Measurements from ENCODE around the gene GPR135. TPM values are rescaled to one million over a fixed set of nuclear protein-coding genes. Genes with fewer than 3 reads are reported as not detected.
"Not testable (repeated sequence)": the region's sequence is repeated elsewhere in the genome, so short reads cannot be mapped to it uniquely, and the experiment has no call there.

GPR135 gene
- polyA plus RNA-seq, 1 donor, result 3.5 TPM

DNA sequence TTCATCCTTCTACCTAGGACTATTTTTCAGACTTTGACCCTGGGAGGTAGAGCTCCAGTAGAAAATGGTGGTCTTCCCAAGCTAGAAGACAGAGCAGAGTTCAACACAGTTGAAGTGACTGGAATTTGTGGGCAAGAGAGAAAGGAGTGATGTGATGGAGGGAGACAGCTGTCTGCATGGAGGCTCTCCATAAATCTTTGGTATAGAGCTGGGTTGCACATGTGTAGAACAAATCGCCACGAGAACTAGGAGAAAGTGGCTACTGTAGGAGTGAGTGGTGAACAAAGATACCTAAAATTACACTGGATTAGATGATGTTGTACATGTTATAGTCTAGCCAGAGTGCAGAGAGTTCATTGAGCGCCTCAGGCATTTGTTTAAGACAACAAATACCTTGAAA lies 14.5 kb downstream of the GPR135 start:
- Histone ChIP-seq H3K27ac (ENCODE audit: low read length) (no peak overlapping the region), H3K9me3 (ENCODE audit: control insufficient read depth, low read depth, low read length) (no peaks in the 10 kb centered on the region), H3K27me3 (ENCODE audit: control insufficient read depth, insufficient read depth, low read length) (no peaks in the 10 kb centered on the region), H3K4me3 (ENCODE audit: low read length) (no peak overlapping the region), H3K36me3 (ENCODE audit: control insufficient read depth, insufficient read depth, low read length) (no peaks in the 10 kb centered on the region), H3K4me1 (ENCODE audit: control insufficient read depth, insufficient read depth, low read length) (no peaks in the 10 kb centered on the region)
- WGBS (ENCODE audit: insufficient coverage, low lambda C conversion rate), result no CpG with 5 or more reads among the region's 3 CpGs
- no peak for DNase-seq

- H3K27me3 ChIP-seq (ENCODE audit: control insufficient read depth, insufficient read depth, low read length); H3K4me3 ChIP-seq (ENCODE audit: low read length); H3K4me1 ChIP-seq (ENCODE audit: control insufficient read depth, insufficient read depth, low read length); DNase-seq; H3K36me3 ChIP-seq (ENCODE audit: control insufficient read depth, insufficient read depth, low read length); H3K9me3 ChIP-seq (ENCODE audit: control insufficient read depth, low read depth, low read length); H3K27ac ChIP-seq (ENCODE audit: low read length): not testable (repeated sequence)
- WGBS (ENCODE audit: insufficient coverage, low lambda C conversion rate), result no CpG with 5 or more reads among the region's 2 CpGs
Observed at GRCh38 chr14:59448673-59449072, 16.5 kb downstream of the GPR135 start.

- no peaks in the 10 kb centered on the region for H3K9me3 ChIP-seq (ENCODE audit: control insufficient read depth, low read depth, low read length)
- no peaks in the 10 kb centered on the region for H3K27me3 ChIP-seq (ENCODE audit: control insufficient read depth, insufficient read depth, low read length)
- H3K4me1 ChIP-seq (ENCODE audit: control insufficient read depth, insufficient read depth, low read length), result no peaks in the 10 kb centered on the region
- H3K4me3 ChIP-seq (ENCODE audit: low read length), result no peak overlapping the region
- no peak for DNase-seq
- 86% methylated on average over 3 of the region's 5 CpGs for WGBS (ENCODE audit: insufficient coverage, low lambda C conversion rate)
- no peak overlapping the region for H3K27ac ChIP-seq (ENCODE audit: low read length)
- H3K36me3 ChIP-seq (ENCODE audit: control insufficient read depth, insufficient read depth, low read length), result no peaks in the 10 kb centered on the region
Observed at GRCh38 chr14:59439256-59439965, 25.8 kb downstream of the GPR135 start.

GRCh38 chr14:59438195-59438647 lies 27.0 kb downstream of the GPR135 start:
- Histone ChIP-seq H3K4me1 (ENCODE audit: control insufficient read depth, insufficient read depth, low read length) (no peaks in the 10 kb centered on the region), H3K27ac (ENCODE audit: low read length) (no peak overlapping the region), H3K36me3 (ENCODE audit: control insufficient read depth, insufficient read depth, low read length) (no peaks in the 10 kb centered on the region), H3K4me3 (ENCODE audit: low read length) (no peak overlapping the region), H3K9me3 (ENCODE audit: control insufficient read depth, low read depth, low read length) (no peaks in the 10 kb centered on the region), H3K27me3 (ENCODE audit: control insufficient read depth, insufficient read depth, low read length) (no peaks in the 10 kb centered on the region)
- 100% methylated on average over 1 of the region's 1 CpG for WGBS (ENCODE audit: insufficient coverage, low lambda C conversion rate)
- no peak for DNase-seq

GRCh38 chr14:59435987-59436386 lies 29.2 kb downstream of the GPR135 start:
- Histone ChIP-seq H3K9me3 (ENCODE audit: control insufficient read depth, low read depth, low read length) (no peaks in the 10 kb centered on the region), H3K4me3 (ENCODE audit: low read length) (no peak overlapping the region), H3K36me3 (ENCODE audit: control insufficient read depth, insufficient read depth, low read length) (no peaks in the 10 kb centered on the region), H3K27me3 (ENCODE audit: control insufficient read depth, insufficient read depth, low read length) (no peaks in the 10 kb centered on the region), H3K4me1 (ENCODE audit: control insufficient read depth, insufficient read depth, low read length) (no peaks in the 10 kb centered on the region), H3K27ac (ENCODE audit: low read length) (no peak overlapping the region)
- WGBS (ENCODE audit: insufficient coverage, low lambda C conversion rate), result no CpG with 5 or more reads among the region's 1 CpG
- no peak for DNase-seq

DNA sequence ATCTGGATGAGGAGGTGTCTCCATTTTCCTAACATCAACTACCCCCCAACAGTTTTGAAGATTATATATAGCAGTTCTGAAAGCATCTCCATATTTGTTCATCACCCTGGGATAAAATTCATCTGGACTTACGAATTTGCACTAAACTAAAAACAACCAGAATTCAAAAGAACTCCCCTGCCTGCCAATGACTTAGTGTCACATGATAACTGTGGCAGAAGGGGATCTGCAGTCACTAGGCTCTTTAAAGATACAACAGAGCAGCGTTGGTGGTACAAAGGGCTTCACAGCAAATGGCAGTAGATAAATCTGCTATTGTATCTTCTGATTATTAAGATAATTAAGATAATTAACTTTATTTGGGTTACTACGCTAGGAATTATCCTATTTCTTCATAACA lies 30.1 kb downstream of the GPR135 start:
- Histone ChIP-seq H3K9me3 (ENCODE audit: control insufficient read depth, low read depth, low read length) (no peaks in the 10 kb centered on the region), H3K27me3 (ENCODE audit: control insufficient read depth, insufficient read depth, low read length) (no peaks in the 10 kb centered on the region), H3K27ac (ENCODE audit: low read length) (no peak overlapping the region), H3K4me3 (ENCODE audit: low read length) (no peak overlapping the region), H3K36me3 (ENCODE audit: control insufficient read depth, insufficient read depth, low read length) (no peaks in the 10 kb centered on the region), H3K4me1 (ENCODE audit: control insufficient read depth, insufficient read depth, low read length) (no peaks in the 10 kb centered on the region)
- WGBS (ENCODE audit: insufficient coverage, low lambda C conversion rate), result no CpG with 5 or more reads among the region's 3 CpGs
- DNase-seq, result no peak

DNA sequence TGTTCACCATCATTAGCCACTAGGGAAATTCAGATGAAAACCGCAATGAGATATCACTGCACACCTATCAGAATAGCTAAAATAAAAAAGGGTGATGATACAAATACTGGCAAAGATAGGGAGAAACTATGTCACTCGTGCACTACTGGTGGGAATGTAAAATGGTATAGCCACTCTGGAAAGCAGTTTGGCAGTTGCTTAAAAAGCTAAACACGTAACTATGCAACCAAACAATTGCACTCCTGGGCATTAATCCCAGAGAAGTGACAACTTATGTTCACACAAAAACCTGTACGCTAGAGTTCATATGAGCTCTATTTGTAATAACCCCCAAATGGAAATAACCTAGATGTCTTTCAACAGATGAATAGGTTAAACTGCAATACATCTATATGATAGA lies 35.4 kb downstream of the GPR135 start:
- 91% methylated on average over 1 of the region's 4 CpGs for WGBS (ENCODE audit: insufficient coverage, low lambda C conversion rate)
- Histone ChIP-seq H3K27ac (ENCODE audit: low read length) (no peak overlapping the region), H3K9me3 (ENCODE audit: control insufficient read depth, low read depth, low read length) (no peaks in the 10 kb centered on the region), H3K27me3 (ENCODE audit: control insufficient read depth, insufficient read depth, low read length) (no peaks in the 10 kb centered on the region), H3K36me3 (ENCODE audit: control insufficient read depth, insufficient read depth, low read length) (no peaks in the 10 kb centered on the region), H3K4me1 (ENCODE audit: control insufficient read depth, insufficient read depth, low read length) (no peaks in the 10 kb centered on the region), H3K4me3 (ENCODE audit: low read length) (no peak overlapping the region)
- DNase-seq, result no peak

- Histone ChIP-seq H3K27ac (ENCODE audit: low read length) (no peak overlapping the region), H3K36me3 (ENCODE audit: control insufficient read depth, insufficient read depth, low read length) (no peaks in the 10 kb centered on the region), H3K9me3 (ENCODE audit: control insufficient read depth, low read depth, low read length) (no peaks in the 10 kb centered on the region), H3K27me3 (ENCODE audit: control insufficient read depth, insufficient read depth, low read length) (no peaks in the 10 kb centered on the region), H3K4me3 (ENCODE audit: low read length) (no peak overlapping the region), H3K4me1 (ENCODE audit: control insufficient read depth, insufficient read depth, low read length) (no peaks in the 10 kb centered on the region)
- no peak for DNase-seq
- WGBS (ENCODE audit: insufficient coverage, low lambda C conversion rate), result no CpG with 5 or more reads among the region's 1 CpG
Observed at GRCh38 chr14:59428581-59429012, 36.6 kb downstream of the GPR135 start.

DNA sequence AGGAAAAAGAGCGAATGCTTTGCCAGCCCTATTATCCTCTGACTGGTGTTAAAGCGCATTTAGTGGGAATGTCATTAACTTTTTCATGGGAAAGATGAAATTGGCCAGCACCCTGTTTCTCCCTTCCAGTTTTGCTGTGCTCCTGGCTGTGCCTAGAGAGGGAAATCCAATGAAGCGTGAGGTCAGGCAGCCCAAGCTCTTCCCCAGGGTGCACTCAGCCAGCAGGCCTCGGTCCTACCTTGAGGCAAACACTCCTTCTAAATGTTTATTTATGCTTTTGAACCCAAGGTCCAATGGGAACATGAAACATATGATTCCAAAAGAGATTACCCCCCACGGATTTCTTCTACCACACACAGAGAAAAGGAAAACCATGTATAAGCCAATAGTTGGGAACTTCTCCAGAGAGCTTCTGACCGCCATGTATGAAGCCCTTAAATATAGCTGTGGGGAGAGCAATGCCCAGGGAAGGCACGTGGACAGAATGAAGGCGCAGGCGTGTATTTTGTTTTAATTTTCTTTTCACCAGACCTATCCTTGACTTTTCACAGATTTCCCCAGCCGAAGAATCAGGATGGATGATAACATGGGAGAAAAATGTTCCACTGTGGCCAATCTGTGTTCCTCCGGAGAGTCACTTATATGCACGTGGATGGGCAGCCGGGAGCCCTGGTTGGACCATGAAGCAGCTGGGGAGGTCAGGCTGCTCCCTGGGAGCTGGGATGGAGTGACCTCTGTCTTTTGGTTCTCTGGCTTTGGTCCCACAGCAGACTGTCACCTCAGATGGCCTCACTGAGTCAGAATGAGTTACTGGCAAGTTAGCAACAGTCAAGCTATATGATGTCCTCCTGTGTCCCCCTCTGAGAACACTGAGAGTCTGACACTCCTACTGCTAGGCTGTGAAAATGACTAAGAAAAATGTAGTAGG lies 37.3 kb downstream of the GPR135 start:
- Histone ChIP-seq H3K4me1 (ENCODE audit: control insufficient read depth, insufficient read depth, low read length) (no peaks in the 10 kb centered on the region), H3K27ac (ENCODE audit: low read length) (no peak overlapping the region), H3K27me3 (ENCODE audit: control insufficient read depth, insufficient read depth, low read length) (no peaks in the 10 kb centered on the region), H3K9me3 (ENCODE audit: control insufficient read depth, low read depth, low read length) (no peaks in the 10 kb centered on the region), H3K36me3 (ENCODE audit: control insufficient read depth, insufficient read depth, low read length) (no peaks in the 10 kb centered on the region), H3K4me3 (ENCODE audit: low read length) (no peak overlapping the region)
- 100% methylated on average over 2 of the region's 13 CpGs for WGBS (ENCODE audit: insufficient coverage, low lambda C conversion rate)
- DNase-seq, result no peak

DNA sequence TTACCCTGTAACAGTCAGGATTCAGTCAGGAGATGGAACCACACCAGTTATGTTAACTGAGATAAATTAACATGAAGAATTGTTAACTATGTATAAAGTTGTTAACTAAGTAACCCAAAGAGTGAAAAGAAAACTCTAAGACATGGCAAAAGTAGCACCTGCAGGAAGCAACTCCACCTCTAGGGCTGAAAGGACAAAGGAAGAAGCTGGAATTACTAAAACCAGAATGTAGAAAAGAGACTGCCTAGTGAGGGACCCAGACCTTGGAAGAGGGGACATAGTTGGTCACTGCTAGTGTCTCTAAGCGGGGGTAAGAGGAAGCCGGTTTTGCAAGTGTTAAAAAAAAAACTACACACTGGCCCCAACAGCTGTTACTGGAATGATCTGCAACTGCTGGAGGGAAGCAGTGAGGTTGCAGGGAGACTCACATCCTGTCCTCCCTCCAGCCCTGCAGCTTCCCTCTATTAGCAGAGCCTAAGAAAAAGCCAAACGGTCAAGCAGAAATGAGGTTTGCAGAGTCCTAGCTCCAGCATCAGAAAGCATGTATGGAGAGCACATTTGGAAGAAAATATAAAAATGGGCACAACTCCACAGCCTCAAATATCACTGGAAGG lies 39.8 kb downstream of the GPR135 start:
- Histone ChIP-seq H3K4me3 (ENCODE audit: low read length) (no peak overlapping the region), H3K36me3 (ENCODE audit: control insufficient read depth, insufficient read depth, low read length) (no peaks in the 10 kb centered on the region), H3K9me3 (ENCODE audit: control insufficient read depth, low read depth, low read length) (no peaks in the 10 kb centered on the region), H3K4me1 (ENCODE audit: control insufficient read depth, insufficient read depth, low read length) (no peaks in the 10 kb centered on the region), H3K27me3 (ENCODE audit: control insufficient read depth, insufficient read depth, low read length) (no peaks in the 10 kb centered on the region), H3K27ac (ENCODE audit: low read length) (no peak overlapping the region)
- no CpG with 5 or more reads among the region's 3 CpGs for WGBS (ENCODE audit: insufficient coverage, low lambda C conversion rate)
- DNase-seq, result no peak

Measured in large intestine (tissue), 3 donors.